SK-N-SH (cell line): Measurements from ENCODE around the gene CACNA2D4. TPM values are rescaled to one million over a fixed set of nuclear protein-coding genes. Genes with fewer than 3 reads are reported as not detected.

Experiments
- CTCF ChIA-PET: fragments of 300-600, 350-600 bp; formaldehyde crosslinking; extraction: SDS; loops from one replicate; lab custom pipeline; 2021; lab: Yijun Ruan, JAX
- POLR2A ChIA-PET: fragments of 350-600 bp; sonication (Branson Sonifier 250); formaldehyde crosslinking; extraction: SDS; loops from one replicate; lab custom pipeline; 2020; ENCODE audit warnings: antibody characterized with exemption, inconsistent platforms; lab: Yijun Ruan, JAX
- DNase-seq: peaks from one replicate; pipeline ENCODE4 v3.0.0; 2012
- H2AFZ ChIP-seq: fragments of 200-600 bp; sonication (generic); 2 replicates; pipeline ENCODE4 v1.8.1; 2016; ENCODE audit warnings: antibody characterized with exemption, mild to moderate bottlenecking, low read depth
- H3F3A ChIP-seq: fragments of 200-600 bp; sonication (generic); replicated peaks from 2 replicates; pipeline ENCODE3; 2016; ENCODE audit warnings: antibody characterized with exemption, mild to moderate bottlenecking; ENCODE audit not compliant: insufficient read depth
- H3K27ac ChIP-seq, 2 experiments: fragments of 200-500 bp in 1 of 2; fragments of 200-600 bp in 1 of 2; sonication (Bioruptor generic) in 1 of 2; sonication (generic), shearing (Covaris generic) in 1 of 2; 2 replicates each; pipeline versions ENCODE4 v1.5.1 to v1.6.1; 2014 to 2016; ENCODE audit warnings: low read depth in 2 of 2, inconsistent platforms in 1 of 2, low read length in 1 of 2, mild to moderate bottlenecking in 1 of 2, mixed read lengths in 1 of 2
- H3K27me3 ChIP-seq: fragments of 200-600 bp; sonication (generic), shearing (Covaris generic); 2 replicates; pipeline ENCODE4 v1.6.1; 2016; ENCODE audit warnings: mixed run types; ENCODE audit not compliant: insufficient read depth
- H3K36me3 ChIP-seq, 2 experiments: fragments of 200-500 bp in 1 of 2; fragments of 200-600 bp in 1 of 2; sonication (Bioruptor generic) in 1 of 2; sonication (generic) in 1 of 2; replicated peaks in 1 of 2; 2 replicates each; pipeline versions ENCODE3 to v1.5.1; 2014 to 2016; ENCODE audit warnings: low read length in 1 of 2, mild to moderate bottlenecking in 1 of 2; ENCODE audit not compliant: insufficient read depth in 2 of 2, control insufficient read depth in 1 of 2
- H3K4me1 ChIP-seq, 2 experiments: fragments of 200-500 bp in 1 of 2; fragments of 200-600 bp in 1 of 2; sonication (Bioruptor generic) in 1 of 2; sonication (generic), shearing (Covaris generic) in 1 of 2; 2 replicates each; pipeline versions ENCODE4 v1.5.1 to v1.6.1; 2014 to 2016; ENCODE audit warnings: low read depth in 1 of 2, low read length in 1 of 2, mixed run types in 1 of 2; ENCODE audit not compliant: insufficient read depth in 2 of 2, control insufficient read depth in 1 of 2
- H3K4me2 ChIP-seq: fragments of 200-600 bp; sonication (generic), shearing (Covaris generic); 2 replicates; pipeline ENCODE4 v1.6.1; 2017; ENCODE audit warnings: mixed run types
- H3K4me3 ChIP-seq, 2 experiments: fragments of 200-500 bp in 1 of 2; fragments of 200-600 bp in 1 of 2; sonication (Bioruptor generic) in 1 of 2; sonication (generic), shearing (Covaris generic) in 1 of 2; 2 replicates each; pipeline versions ENCODE4 v1.5.1 to v1.8.1; 2014 to 2016; ENCODE audit warnings: low read depth in 2 of 2, inconsistent platforms in 1 of 2, low read length in 1 of 2, mild to moderate bottlenecking in 1 of 2, mixed read lengths in 1 of 2, moderate library complexity in 1 of 2
- H3K79me2 ChIP-seq: fragments of 200-600 bp; sonication (generic); 2 replicates; pipeline ENCODE4 v1.8.1; 2017; ENCODE audit warnings: mild to moderate bottlenecking; ENCODE audit not compliant: insufficient read depth
- H3K9ac ChIP-seq: fragments of 200-600 bp; sonication (generic); 2 replicates; pipeline ENCODE4 v1.6.1; 2017; ENCODE audit warnings: mixed run types
- H3K9me2 ChIP-seq: fragments of 200-600 bp; sonication (generic); 2 replicates; pipeline ENCODE4 v1.6.1; 2017; ENCODE audit warnings: mixed run types
- H3K9me3 ChIP-seq: fragments of 200-600 bp; sonication (generic); 2 replicates; pipeline ENCODE4 v1.6.1; 2017; ENCODE audit warnings: mixed run types, mild to moderate bottlenecking, moderate library complexity
- H4K20me1 ChIP-seq: fragments of 200-600 bp; sonication (generic); 2 replicates; pipeline ENCODE4 v1.6.1; 2017; ENCODE audit warnings: mild to moderate bottlenecking, mixed run types; ENCODE audit not compliant: insufficient read depth
- CHD2 ChIP-seq: fragments of 150-350 bp; IDR thresholded peaks from 2 replicates; pipeline ENCODE4 v1.6.1; 2018; ENCODE audit warnings: low read length; ENCODE audit not compliant: partially characterized antibody
- CTCF ChIP-seq: fragments of 200-600 bp; sonication (generic); IDR thresholded peaks from 2 replicates; pipeline ENCODE4 v1.6.1; 2017; ENCODE audit warnings: antibody characterized with exemption, mild to moderate bottlenecking, moderate library complexity
- ELF1 ChIP-seq: IDR thresholded peaks from 2 replicates; pipeline ENCODE4 v1.4.0; 2012
- EZH2phosphoT487 ChIP-seq: fragments of 200-600 bp; sonication (generic); IDR thresholded peaks from 2 replicates; pipeline ENCODE4 v1.6.1; 2017; ENCODE audit warnings: low read depth, mixed run types, mild to moderate bottlenecking, antibody characterized with exemption, moderate library complexity, borderline replicate concordance
- FOSL2 ChIP-seq: IDR thresholded peaks from 2 replicates; pipeline ENCODE4 v1.4.0; 2012; ENCODE audit warnings: low read depth, mild to moderate bottlenecking, moderate library complexity, borderline replicate concordance
- GATA2 ChIP-seq: sonication (generic); formaldehyde crosslinking; IDR thresholded peaks from 2 replicates; pipeline ENCODE4 v1.5.0; 2020; ENCODE audit warnings: mild to moderate bottlenecking, missing genetic modification reagents
- NFIC ChIP-seq: IDR thresholded peaks from 2 replicates; pipeline ENCODE4 v1.4.0; 2012; ENCODE audit warnings: borderline replicate concordance
- PBX3 ChIP-seq: IDR thresholded peaks from 2 replicates; pipeline ENCODE4; 2012
- REST ChIP-seq: IDR thresholded peaks from 2 replicates; pipeline ENCODE4 v1.6.1; 2012; ENCODE audit warnings: mild to moderate bottlenecking, low read depth, low read length, moderate library complexity
- TCF12 ChIP-seq: IDR thresholded peaks from 2 replicates; pipeline ENCODE4 v1.4.0; 2012
- YY1 ChIP-seq: IDR thresholded peaks from 2 replicates; pipeline ENCODE4 v1.4.0; 2012; ENCODE audit warnings: low read depth, mild to moderate bottlenecking
- ZBTB33 ChIP-seq: IDR thresholded peaks from 2 replicates; pipeline ENCODE4 v1.4.0; 2012; ENCODE audit warnings: low read depth, borderline replicate concordance
- WGBS: methylation state at CpG from one replicate; pipeline ENCODE4 v1.1.6; 2017; ENCODE audit warnings: low lambda C conversion rate; 5-methylcytosine and 5-hydroxymethylcytosine counted together
- polyA plus RNA-seq, 3 experiments: library from polyadenylated mRNA; depleted of rRNA; stranded (reverse); fragments of >200 nt; gene quantifications; 2 replicates each; pipeline ENCODE4 v1.2.3, GENCODE V29; 2012

Gene CACNA2D4
- polyA plus RNA-seq, 1 of the 3 experiments (the other 2 are of a cell fraction), result 0.02 TPM

GRCh38 chr12:1804545-1805332 lies 113.7 kb downstream of the CACNA2D4 start (continued):
- TF ChIP-seq REST (no peak), YY1 (peak; percentile 93), TCF12 (peak; percentile 51; the same call in 1 of the 2 replicates), PBX3 (no peak), ELF1 (peak; percentile 89)

- H2AFZ ChIP-seq, result peak overlapping the region; percentile 44; the same call in 1 of the 2 replicates
Measured at GRCh38 chr12:1803736-1804135, 114.7 kb downstream of the CACNA2D4 start.

More at GRCh38 chr12:1803736-1804135, 114.7 kb downstream of the CACNA2D4 start:
- 76% methylated on average over 7 of the region's 7 CpGs for WGBS
- CTCF ChIA-PET, result interaction anchor here (1.0 to 17.5 kb wide), 4 partner anchors 8 to 151 kb away, joined by 3 to 349 read pairs (median 6); no protein-coding TSS in a partner anchor
- Histone ChIP-seq H3K27me3 (no peaks in the 10 kb centered on the region), H3K36me3 (no peaks in the 10 kb centered on the region), H3K4me3 (no peak overlapping the region), H3K9ac (no peak overlapping the region), H3F3A (no peaks in the 10 kb centered on the region), H3K9me3 (no peaks in the 10 kb centered on the region), H3K27ac (no peak overlapping the region), H4K20me1 (no peaks in the 10 kb centered on the region), H3K4me1 (peaks cover 0 to 32% of the 10 kb centered on the region in 2 experiments; a peak in 1 of 4 replicates), H3K9me2 (no peaks in the 10 kb centered on the region), H3K4me2 (no peak overlapping the region), H3K79me2 (no peaks in the 10 kb centered on the region)
- POLR2A ChIA-PET, result no interaction called here
- DNase-seq, result peak; percentile 14
- TF ChIP-seq FOSL2 (no peak), NFIC (no peak), EZH2phosphoT487 (no peak), ZBTB33 (no peak), CTCF (no peak), GATA2 (CRISPR knock-in tag) (no peak), REST (no peak), CHD2 (no peak)
